Measurements from ENCODE around the gene PLEKHG5.
A peak's percentile ranks its signal among the peaks of the same experiment; 100 is the strongest.

DNA sequence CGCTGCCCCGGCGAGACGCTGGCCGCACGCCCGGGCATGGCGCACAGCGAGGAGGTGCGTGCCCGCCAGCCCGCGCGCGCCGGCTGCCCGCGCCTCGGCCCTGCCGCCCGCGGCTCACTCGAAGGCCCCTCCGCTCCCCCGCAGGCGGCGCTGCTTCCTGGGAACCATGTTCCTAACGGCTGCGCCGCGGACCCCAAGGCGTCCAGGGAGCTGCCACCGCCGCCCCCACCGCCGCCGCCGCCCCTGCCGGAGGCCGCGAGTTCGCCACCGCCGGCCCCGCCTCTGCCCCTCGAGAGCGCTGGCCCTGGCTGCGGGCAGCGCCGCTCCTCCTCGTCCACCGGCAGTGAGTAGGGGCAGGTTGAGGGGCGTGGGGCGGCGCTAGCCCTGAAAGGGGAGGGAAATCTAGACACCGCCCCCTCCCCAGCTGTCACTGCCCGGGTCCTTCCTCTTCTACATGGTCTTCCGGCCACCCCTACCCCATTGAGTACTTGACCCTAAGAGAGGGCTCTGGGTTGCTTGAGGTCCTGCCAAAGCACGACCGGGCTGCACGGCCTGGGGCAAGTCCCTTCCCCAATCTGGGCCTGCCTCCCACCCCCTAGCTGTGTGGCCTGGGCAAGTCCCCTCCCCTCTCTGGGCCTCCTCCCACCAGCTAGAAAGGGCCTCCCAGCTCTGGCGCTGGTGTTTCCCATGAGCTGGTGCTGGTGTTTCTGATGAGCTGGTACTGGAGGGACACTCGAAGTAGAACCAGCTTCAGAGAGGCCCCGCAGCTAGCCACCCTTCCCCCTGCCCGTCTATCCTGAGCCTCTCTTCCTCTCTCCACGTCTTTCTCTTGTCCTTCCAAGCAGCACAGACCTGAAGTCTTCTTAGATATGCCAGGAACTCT, 42.5 kb downstream of the PLEKHG5 start:
- TF ChIP-seq, protein P1, sequence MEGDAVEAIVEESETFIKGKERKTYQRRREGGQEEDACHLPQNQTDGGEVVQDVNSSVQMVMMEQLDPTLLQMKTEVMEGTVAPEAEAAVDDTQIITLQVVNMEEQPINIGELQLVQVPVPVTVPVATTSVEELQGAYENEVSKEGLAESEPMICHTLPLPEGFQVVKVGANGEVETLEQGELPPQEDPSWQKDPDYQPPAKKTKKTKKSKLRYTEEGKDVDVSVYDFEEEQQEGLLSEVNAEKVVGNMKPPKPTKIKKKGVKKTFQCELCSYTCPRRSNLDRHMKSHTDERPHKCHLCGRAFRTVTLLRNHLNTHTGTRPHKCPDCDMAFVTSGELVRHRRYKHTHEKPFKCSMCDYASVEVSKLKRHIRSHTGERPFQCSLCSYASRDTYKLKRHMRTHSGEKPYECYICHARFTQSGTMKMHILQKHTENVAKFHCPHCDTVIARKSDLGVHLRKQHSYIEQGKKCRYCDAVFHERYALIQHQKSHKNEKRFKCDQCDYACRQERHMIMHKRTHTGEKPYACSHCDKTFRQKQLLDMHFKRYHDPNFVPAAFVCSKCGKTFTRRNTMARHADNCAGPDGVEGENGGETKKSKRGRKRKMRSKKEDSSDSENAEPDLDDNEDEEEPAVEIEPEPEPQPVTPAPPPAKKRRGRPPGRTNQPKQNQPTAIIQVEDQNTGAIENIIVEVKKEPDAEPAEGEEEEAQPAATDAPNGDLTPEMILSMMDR (IDR thresholded peaks at IDR 0.05): 0 out of 2 replicates have a peak, but pooled peaks have one; percentile 23
- no peak for TF ChIP-seq ZFX (IDR thresholded peaks at IDR 0.05; ENCODE audit: borderline replicate concordance)
